K562 (cell line): ENCODE results near the gene TDRD9. TPM values are rescaled to one million over a fixed set of nuclear protein-coding genes. Genes with fewer than 3 reads are reported as not detected.

Experiments
- BCL6 ChIP-seq: fragments of 250-450 bp; sonication (Bioruptor Pico); IDR thresholded peaks from 2 replicates; pipeline ENCODE4 v1.4.0; 2020
- BRF1 ChIP-seq: IDR thresholded peaks from 3 replicates; pipeline ENCODE4 v1.6.1; 2011; ENCODE audit warnings: borderline replicate concordance, mild to moderate bottlenecking; ENCODE audit not compliant: insufficient read length; ENCODE audit errors: extremely low read depth
- CSDE1 ChIP-seq, 2 experiments: fragments of 450-650 bp; IDR thresholded peaks; 2 replicates each; pipeline ENCODE4 v1.6.1; 2016; ENCODE audit warnings: mild to moderate bottlenecking in 1 of 2
- ETV1 ChIP-seq: fragments of 450-650 bp; conservative IDR thresholded peaks from 2 replicates; pipeline ENCODE4 v1.6.1; 2016; ENCODE audit warnings: missing genetic modification characterization, control low read depth, low read depth, missing compliant biosample characterization
- IFI16 ChIP-seq: fragments of 250-450 bp; sonication (Bioruptor Pico); IDR thresholded peaks from 2 replicates; pipeline ENCODE4 v2.1.2; 2022; ENCODE audit warnings: mild to moderate bottlenecking, inconsistent platforms
- MTA2 ChIP-seq: fragments of 450-650 bp; IDR thresholded peaks from 2 replicates; pipeline ENCODE4 v1.6.1; 2016; ENCODE audit warnings: low read depth
- PCBP2 ChIP-seq: fragments of 200-400 bp; formaldehyde crosslinking; IDR thresholded peaks from 2 replicates; pipeline ENCODE4 v1.6.1; 2018; ENCODE audit warnings: low read length, low read depth, mild to moderate bottlenecking, moderate library complexity; ENCODE audit not compliant: poor library complexity, severe bottlenecking
- RFX7 ChIP-seq: fragments of 250-450 bp; sonication (Bioruptor Pico); IDR thresholded peaks from 2 replicates; pipeline ENCODE4 v1.5.1; 2021; ENCODE audit warnings: mild to moderate bottlenecking
- SNRNP70 ChIP-seq: fragments of 200-400 bp; formaldehyde crosslinking; optimal IDR thresholded peaks from 2 replicates; pipeline ENCODE3; 2017; ENCODE audit warnings: low read depth, low read length
- SREBF1 ChIP-seq: fragments of 150-350 bp; IDR thresholded peaks from 2 replicates; pipeline ENCODE4 v1.6.1; 2014; ENCODE audit warnings: antibody characterized with exemption, low read depth, low read length, borderline replicate concordance
- U2AF2 ChIP-seq: fragments of 200-400 bp; formaldehyde crosslinking; optimal IDR thresholded peaks from 2 replicates; pipeline ENCODE3; 2017; ENCODE audit warnings: low read depth, mild to moderate bottlenecking, low read length
- ZFPM2 ChIP-seq: fragments of 250-450 bp; sonication (Bioruptor Pico); IDR thresholded peaks from 2 replicates; pipeline ENCODE4 v1.5.1; 2022; ENCODE audit warnings: mild to moderate bottlenecking
- ZNF644 ChIP-seq: fragments of 200-800 bp; sonication (Bioruptor generic); IDR thresholded peaks from 2 replicates; pipeline ENCODE4 v1.6.1; 2016; ENCODE audit warnings: low read depth, missing genetic modification characterization, missing compliant biosample characterization
- ZNF76 ChIP-seq: fragments of 250-450 bp; sonication (Bioruptor Pico); IDR thresholded peaks from 2 replicates; pipeline ENCODE4 v1.4.0; 2020; ENCODE audit warnings: mild to moderate bottlenecking, moderate library complexity, borderline replicate concordance
- polyA plus RNA-seq, 8 experiments: library from polyadenylated mRNA; depleted of rRNA in 4 of 8; stranded (reverse) in 5 of 8; unstranded in 3 of 8; fragments of >200 nt; fragmentation: Nextera tagmentation in 2 of 8; fragmentation: Illumina TruSeq in 1 of 8; extraction: Ambion mirVana in 2 of 8; extraction: Trizol in 1 of 8; gene quantifications; 2 replicates each; pipeline versions ENCODE4 v1.2.1 to v1.2.3, GENCODE V29; 2011 to 2014; ENCODE audit warnings: inconsistent platforms in 1 of 8, missing spikeins in 1 of 8
- total RNA-seq, 7 experiments: library from RNA; depleted of rRNA in 6 of 7; stranded (reverse); fragments of >200 nt in 6 of 7; fragmentation: Illumina TruSeq in 2 of 7; extraction: Trizol in 2 of 7; gene quantifications; 2 replicates each; pipeline versions ENCODE4 v1.2.1 to v1.2.3, GENCODE V29; 2011 to 2021; ENCODE audit warnings: low replicate concordance in 1 of 7
- TF ChIP-seq, protein P1 (sequence below): fragments of 450-650 bp; IDR thresholded peaks from 2 replicates; pipeline ENCODE4 v1.6.1; 2016; ENCODE audit warnings: mild to moderate bottlenecking, moderate library complexity

The TDRD9 gene
- total and polyA plus RNA-seq, 9 of the 15 experiments (the other 6 are each of a cell fraction or from before 2014, with no cell fraction given), result 0.04 to 0.14 (median 0.04) TPM; not detected in 5

DNA sequence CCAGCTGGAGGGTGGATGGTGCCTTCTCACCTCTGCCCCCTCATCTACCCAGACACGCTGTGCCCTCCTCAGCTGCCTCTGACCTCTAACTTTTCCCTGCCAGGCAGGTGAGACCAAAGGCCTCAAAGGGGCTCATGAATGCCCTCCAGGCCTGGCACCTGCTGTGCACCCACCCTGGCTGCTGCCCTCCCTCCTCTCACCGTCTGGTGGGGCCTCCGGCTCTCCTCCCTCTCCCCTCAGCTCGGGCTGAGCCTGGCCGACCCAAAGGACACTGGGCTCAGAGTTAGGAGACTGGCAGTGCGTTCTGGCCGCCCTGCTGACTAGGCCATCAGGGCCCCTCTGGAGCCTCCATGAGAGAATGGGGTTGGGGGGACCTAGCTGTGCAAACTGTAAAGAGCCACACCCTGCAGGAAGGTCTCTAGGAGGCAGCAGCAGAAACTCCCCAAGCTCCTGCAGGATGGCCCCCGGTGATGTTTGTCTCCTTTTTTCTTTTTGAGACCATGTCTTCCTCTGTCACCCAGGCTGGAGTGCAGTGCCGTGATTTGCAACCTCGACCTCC lies 40.6 kb upstream of the TDRD9 start (continued):
- TF ChIP-seq, protein P1, sequence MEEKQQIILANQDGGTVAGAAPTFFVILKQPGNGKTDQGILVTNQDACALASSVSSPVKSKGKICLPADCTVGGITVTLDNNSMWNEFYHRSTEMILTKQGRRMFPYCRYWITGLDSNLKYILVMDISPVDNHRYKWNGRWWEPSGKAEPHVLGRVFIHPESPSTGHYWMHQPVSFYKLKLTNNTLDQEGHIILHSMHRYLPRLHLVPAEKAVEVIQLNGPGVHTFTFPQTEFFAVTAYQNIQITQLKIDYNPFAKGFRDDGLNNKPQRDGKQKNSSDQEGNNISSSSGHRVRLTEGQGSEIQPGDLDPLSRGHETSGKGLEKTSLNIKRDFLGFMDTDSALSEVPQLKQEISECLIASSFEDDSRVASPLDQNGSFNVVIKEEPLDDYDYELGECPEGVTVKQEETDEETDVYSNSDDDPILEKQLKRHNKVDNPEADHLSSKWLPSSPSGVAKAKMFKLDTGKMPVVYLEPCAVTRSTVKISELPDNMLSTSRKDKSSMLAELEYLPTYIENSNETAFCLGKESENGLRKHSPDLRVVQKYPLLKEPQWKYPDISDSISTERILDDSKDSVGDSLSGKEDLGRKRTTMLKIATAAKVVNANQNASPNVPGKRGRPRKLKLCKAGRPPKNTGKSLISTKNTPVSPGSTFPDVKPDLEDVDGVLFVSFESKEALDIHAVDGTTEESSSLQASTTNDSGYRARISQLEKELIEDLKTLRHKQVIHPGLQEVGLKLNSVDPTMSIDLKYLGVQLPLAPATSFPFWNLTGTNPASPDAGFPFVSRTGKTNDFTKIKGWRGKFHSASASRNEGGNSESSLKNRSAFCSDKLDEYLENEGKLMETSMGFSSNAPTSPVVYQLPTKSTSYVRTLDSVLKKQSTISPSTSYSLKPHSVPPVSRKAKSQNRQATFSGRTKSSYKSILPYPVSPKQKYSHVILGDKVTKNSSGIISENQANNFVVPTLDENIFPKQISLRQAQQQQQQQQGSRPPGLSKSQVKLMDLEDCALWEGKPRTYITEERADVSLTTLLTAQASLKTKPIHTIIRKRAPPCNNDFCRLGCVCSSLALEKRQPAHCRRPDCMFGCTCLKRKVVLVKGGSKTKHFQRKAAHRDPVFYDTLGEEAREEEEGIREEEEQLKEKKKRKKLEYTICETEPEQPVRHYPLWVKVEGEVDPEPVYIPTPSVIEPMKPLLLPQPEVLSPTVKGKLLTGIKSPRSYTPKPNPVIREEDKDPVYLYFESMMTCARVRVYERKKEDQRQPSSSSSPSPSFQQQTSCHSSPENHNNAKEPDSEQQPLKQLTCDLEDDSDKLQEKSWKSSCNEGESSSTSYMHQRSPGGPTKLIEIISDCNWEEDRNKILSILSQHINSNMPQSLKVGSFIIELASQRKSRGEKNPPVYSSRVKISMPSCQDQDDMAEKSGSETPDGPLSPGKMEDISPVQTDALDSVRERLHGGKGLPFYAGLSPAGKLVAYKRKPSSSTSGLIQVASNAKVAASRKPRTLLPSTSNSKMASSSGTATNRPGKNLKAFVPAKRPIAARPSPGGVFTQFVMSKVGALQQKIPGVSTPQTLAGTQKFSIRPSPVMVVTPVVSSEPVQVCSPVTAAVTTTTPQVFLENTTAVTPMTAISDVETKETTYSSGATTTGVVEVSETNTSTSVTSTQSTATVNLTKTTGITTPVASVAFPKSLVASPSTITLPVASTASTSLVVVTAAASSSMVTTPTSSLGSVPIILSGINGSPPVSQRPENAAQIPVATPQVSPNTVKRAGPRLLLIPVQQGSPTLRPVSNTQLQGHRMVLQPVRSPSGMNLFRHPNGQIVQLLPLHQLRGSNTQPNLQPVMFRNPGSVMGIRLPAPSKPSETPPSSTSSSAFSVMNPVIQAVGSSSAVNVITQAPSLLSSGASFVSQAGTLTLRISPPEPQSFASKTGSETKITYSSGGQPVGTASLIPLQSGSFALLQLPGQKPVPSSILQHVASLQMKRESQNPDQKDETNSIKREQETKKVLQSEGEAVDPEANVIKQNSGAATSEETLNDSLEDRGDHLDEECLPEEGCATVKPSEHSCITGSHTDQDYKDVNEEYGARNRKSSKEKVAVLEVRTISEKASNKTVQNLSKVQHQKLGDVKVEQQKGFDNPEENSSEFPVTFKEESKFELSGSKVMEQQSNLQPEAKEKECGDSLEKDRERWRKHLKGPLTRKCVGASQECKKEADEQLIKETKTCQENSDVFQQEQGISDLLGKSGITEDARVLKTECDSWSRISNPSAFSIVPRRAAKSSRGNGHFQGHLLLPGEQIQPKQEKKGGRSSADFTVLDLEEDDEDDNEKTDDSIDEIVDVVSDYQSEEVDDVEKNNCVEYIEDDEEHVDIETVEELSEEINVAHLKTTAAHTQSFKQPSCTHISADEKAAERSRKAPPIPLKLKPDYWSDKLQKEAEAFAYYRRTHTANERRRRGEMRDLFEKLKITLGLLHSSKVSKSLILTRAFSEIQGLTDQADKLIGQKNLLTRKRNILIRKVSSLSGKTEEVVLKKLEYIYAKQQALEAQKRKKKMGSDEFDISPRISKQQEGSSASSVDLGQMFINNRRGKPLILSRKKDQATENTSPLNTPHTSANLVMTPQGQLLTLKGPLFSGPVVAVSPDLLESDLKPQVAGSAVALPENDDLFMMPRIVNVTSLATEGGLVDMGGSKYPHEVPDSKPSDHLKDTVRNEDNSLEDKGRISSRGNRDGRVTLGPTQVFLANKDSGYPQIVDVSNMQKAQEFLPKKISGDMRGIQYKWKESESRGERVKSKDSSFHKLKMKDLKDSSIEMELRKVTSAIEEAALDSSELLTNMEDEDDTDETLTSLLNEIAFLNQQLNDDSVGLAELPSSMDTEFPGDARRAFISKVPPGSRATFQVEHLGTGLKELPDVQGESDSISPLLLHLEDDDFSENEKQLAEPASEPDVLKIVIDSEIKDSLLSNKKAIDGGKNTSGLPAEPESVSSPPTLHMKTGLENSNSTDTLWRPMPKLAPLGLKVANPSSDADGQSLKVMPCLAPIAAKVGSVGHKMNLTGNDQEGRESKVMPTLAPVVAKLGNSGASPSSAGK, result no peak
- no peak for TF ChIP-seq ETV1 (tag)
- no peak for TF ChIP-seq SNRNP70
- no peak for TF ChIP-seq PCBP2
- no peak for TF ChIP-seq U2AF2
- no peak for TF ChIP-seq CSDE1 (IDR thresholded peaks at IDR 0.05)
- no peak for TF ChIP-seq IFI16 (CRISPR knock-in tag)
- no peak for TF ChIP-seq SREBF1
- no peak for TF ChIP-seq ZNF76 (CRISPR knock-in tag)
- no peak for TF ChIP-seq BCL6 (CRISPR knock-in tag)
- TF ChIP-seq BRF1, result no peak
- TF ChIP-seq ZNF644 (tag), result no peak
- TF ChIP-seq ZFPM2 (CRISPR knock-in tag), result no peak
- TF ChIP-seq MTA2, result no peak
- no peak for TF ChIP-seq RFX7 (CRISPR knock-in tag)
